ENCODE data around the gene THSD4.

THSD4 gene

DNA sequence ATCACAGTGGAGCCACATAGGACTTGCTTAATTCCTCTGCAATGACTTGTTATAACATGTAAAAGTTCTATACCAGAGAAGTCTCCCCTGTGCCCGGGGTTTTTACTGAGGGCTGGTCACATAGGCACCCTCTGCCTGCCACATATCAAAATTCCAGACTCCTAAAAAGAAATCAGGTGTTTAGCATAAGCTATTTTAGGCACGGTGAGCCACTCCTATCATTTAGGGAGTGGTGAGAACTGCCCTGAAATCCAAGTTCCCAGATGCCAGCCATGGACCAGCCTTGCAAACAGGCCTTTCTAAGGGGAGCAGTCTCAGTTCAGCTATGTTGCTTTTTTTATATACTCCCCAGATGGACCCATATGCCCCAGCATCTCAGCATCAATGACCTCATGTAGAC, 130.3 kb downstream of the THSD4 start:
- TF ChIP-seq, protein P1, sequence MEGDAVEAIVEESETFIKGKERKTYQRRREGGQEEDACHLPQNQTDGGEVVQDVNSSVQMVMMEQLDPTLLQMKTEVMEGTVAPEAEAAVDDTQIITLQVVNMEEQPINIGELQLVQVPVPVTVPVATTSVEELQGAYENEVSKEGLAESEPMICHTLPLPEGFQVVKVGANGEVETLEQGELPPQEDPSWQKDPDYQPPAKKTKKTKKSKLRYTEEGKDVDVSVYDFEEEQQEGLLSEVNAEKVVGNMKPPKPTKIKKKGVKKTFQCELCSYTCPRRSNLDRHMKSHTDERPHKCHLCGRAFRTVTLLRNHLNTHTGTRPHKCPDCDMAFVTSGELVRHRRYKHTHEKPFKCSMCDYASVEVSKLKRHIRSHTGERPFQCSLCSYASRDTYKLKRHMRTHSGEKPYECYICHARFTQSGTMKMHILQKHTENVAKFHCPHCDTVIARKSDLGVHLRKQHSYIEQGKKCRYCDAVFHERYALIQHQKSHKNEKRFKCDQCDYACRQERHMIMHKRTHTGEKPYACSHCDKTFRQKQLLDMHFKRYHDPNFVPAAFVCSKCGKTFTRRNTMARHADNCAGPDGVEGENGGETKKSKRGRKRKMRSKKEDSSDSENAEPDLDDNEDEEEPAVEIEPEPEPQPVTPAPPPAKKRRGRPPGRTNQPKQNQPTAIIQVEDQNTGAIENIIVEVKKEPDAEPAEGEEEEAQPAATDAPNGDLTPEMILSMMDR (IDR thresholded peaks at IDR 0.05; ENCODE audit: low read depth, low read length): no peak
- no peak overlapping the region for H3K4me3 ChIP-seq (ENCODE audit: low read depth, low read length)
- no peaks in the 10 kb centered on the region for H3K27me3 ChIP-seq (ENCODE audit: insufficient read depth, low read depth, severe bottlenecking)
- no peaks in the 10 kb centered on the region for H3K36me3 ChIP-seq
- no peaks in the 10 kb centered on the region for H3K9me3 ChIP-seq (ENCODE audit: severe bottlenecking)
- no peak overlapping the region for H3K27ac ChIP-seq
- no peak for DNase-seq

DNA sequence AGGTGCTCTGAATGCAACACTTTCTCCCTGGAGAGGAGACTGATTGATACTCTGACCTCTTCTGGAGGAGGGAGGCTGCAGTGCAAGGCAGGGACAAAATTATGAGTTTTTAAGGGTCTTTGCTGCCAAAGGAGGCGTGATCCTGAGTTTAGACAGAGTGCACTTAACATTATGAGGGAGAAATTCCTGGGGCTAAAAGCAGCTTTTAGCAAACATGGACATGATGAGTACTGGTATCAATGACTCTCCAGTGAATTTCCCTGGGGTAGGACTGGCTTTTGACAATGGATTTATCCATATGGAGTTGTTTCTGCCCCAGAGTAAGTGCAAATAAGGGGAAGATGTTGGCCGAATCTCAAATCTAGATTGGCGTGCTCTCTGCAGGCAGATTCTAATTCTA, 133.1 kb downstream of the THSD4 start:
- DNase-seq: no peak
- Histone ChIP-seq H3K9me3 (ENCODE audit: severe bottlenecking) (no peaks in the 10 kb centered on the region), H3K4me3 (ENCODE audit: low read depth, low read length) (no peak overlapping the region), H3K27me3 (ENCODE audit: insufficient read depth, low read depth, severe bottlenecking) (no peaks in the 10 kb centered on the region), H3K27ac (no peak overlapping the region), H3K36me3 (no peaks in the 10 kb centered on the region)
- TF ChIP-seq, protein P1 (IDR thresholded peaks at IDR 0.05; ENCODE audit: low read depth, low read length): no peak

- Histone ChIP-seq H3K9me3 (ENCODE audit: severe bottlenecking) (no peaks in the 10 kb centered on the region), H3K27ac (no peak overlapping the region), H3K36me3 (no peaks in the 10 kb centered on the region), H3K4me3 (ENCODE audit: low read depth, low read length) (no peak overlapping the region), H3K27me3 (ENCODE audit: insufficient read depth, low read depth, severe bottlenecking) (no peaks in the 10 kb centered on the region)
- TF ChIP-seq, protein P1 (IDR thresholded peaks at IDR 0.05; ENCODE audit: low read depth, low read length): no peak
- no peak for DNase-seq
Observed at GRCh38 chr15:71249986-71250385, 134.7 kb downstream of the THSD4 start.

- H3K4me3 ChIP-seq (ENCODE audit: low read depth, low read length): no peak overlapping the region
- DNase-seq: no peak
- TF ChIP-seq, protein P1 (IDR thresholded peaks at IDR 0.05; ENCODE audit: low read depth, low read length): no peak
- H3K27ac ChIP-seq: no peak overlapping the region
- no peaks in the 10 kb centered on the region for H3K27me3 ChIP-seq (ENCODE audit: insufficient read depth, low read depth, severe bottlenecking)
- H3K9me3 ChIP-seq (ENCODE audit: severe bottlenecking): no peaks in the 10 kb centered on the region
- no peaks in the 10 kb centered on the region for H3K36me3 ChIP-seq
Observed at GRCh38 chr15:71250936-71251583, 135.8 kb downstream of the THSD4 start.

- Histone ChIP-seq H3K36me3 (no peaks in the 10 kb centered on the region), H3K27me3 (ENCODE audit: insufficient read depth, low read depth, severe bottlenecking) (no peaks in the 10 kb centered on the region), H3K4me3 (ENCODE audit: low read depth, low read length) (no peak overlapping the region), H3K27ac (no peak overlapping the region), H3K9me3 (ENCODE audit: severe bottlenecking) (no peaks in the 10 kb centered on the region)
- DNase-seq: no peak
- TF ChIP-seq, protein P1 (IDR thresholded peaks at IDR 0.05; ENCODE audit: low read depth, low read length): no peak
Observed at GRCh38 chr15:71251584-71252043, 136.3 kb downstream of the THSD4 start.
